GM12878 (cell line): ENCODE results near the gene NPBWR2. TPM values are rescaled to one million over a fixed set of nuclear protein-coding genes. Genes with fewer than 3 reads are reported as not detected.

Experiments
- ATAC-seq: fragments of 200-7000 bp; cut with Tn5 transposase; 3 replicates; pipeline ENCODE4 v1.9.1; 2020; ENCODE audit warnings: mild to moderate bottlenecking, moderate library complexity
- BruUV-seq: library from RNA; stranded (reverse); fragments of 400-500 nt; replicated peaks from 2 replicates; lab custom pipeline; 2021; lab: Mats Ljungman, UMichigan
- CTCF ChIA-PET: fragments of 300-600 bp; sonication (Branson Sonifier 250); formaldehyde crosslinking; extraction: SDS; loops from one replicate; lab custom pipeline; 2021; ENCODE audit warnings: inconsistent platforms; lab: Yijun Ruan, JAX
- POLR2A ChIA-PET: fragments of 350-600 bp; formaldehyde crosslinking; extraction: SDS; loops from one replicate; lab custom pipeline; 2021; ENCODE audit warnings: inconsistent platforms; lab: Charles Lee
- RAD21 ChIA-PET: fragments of 300-600 bp; sonication (Branson Sonifier 250); formaldehyde crosslinking; loops from one replicate; lab custom pipeline; 2023; ENCODE audit warnings: antibody characterized with exemption; ENCODE audit not compliant: unreplicated experiment; lab: Charles Lee
- SMC1A ChIA-PET: fragments of 300-600 bp; sonication (Branson Sonifier 250); formaldehyde crosslinking; loops from one replicate; lab custom pipeline; 2023; ENCODE audit not compliant: unreplicated experiment, uncharacterized antibody; lab: Charles Lee
- DNase-seq: peaks from one replicate; pipeline ENCODE4 v3.0.0-alpha.2; 2011; ENCODE audit warnings: low read depth, low spot score
- FAIRE-seq: peaks from 3 replicates; lab custom pipeline; 2011; peaks lifted over from hg19 to GRCh38; lab: Jason Lieb, UNC
- H2AFZ ChIP-seq: 2 replicates; pipeline ENCODE4 v1.6.0; 2011; ENCODE audit warnings: low read depth, low read length, control low read depth; ENCODE audit not compliant: control insufficient read depth
- H3K27ac ChIP-seq: 2 replicates; pipeline ENCODE4 v1.5.1; 2011; ENCODE audit warnings: control low read depth; ENCODE audit not compliant: control insufficient read depth, insufficient read depth
- H3K27me3 ChIP-seq, 2 experiments: replicated peaks in 1 of 2; 2 replicates each; pipeline versions ENCODE4 v1.6.0 to v1.6.1; 2011; ENCODE audit warnings: low read length in 1 of 2; ENCODE audit not compliant: control insufficient read depth in 2 of 2, insufficient read depth in 2 of 2
- H3K36me3 ChIP-seq, 2 experiments: 2 replicates each; pipeline ENCODE4 v1.5.1; 2011; ENCODE audit warnings: low read length in 1 of 2; ENCODE audit not compliant: control insufficient read depth in 2 of 2, insufficient read depth in 2 of 2
- H3K4me1 ChIP-seq: 2 replicates; pipeline ENCODE4 v1.6.1; 2011; ENCODE audit warnings: mild to moderate bottlenecking, low read length, moderate library complexity, mixed read lengths; ENCODE audit not compliant: control insufficient read depth, insufficient read depth
- H3K4me2 ChIP-seq: 2 replicates; pipeline ENCODE4 v1.6.0; 2011; ENCODE audit warnings: control low read depth; ENCODE audit not compliant: control insufficient read depth, insufficient read depth
- H3K4me3 ChIP-seq: fragments of 200-600 bp; sonication (generic); 2 replicates; pipeline ENCODE4 v1.5.1; 2016
- H3K79me2 ChIP-seq: 2 replicates; pipeline ENCODE4 v1.6.0; 2011; ENCODE audit warnings: low read length; ENCODE audit not compliant: control insufficient read depth, insufficient read depth
- H3K9ac ChIP-seq: 2 replicates; pipeline ENCODE4 v1.8.0; 2011; ENCODE audit warnings: low read length, control low read depth, mixed read lengths; ENCODE audit not compliant: control insufficient read depth, insufficient read depth
- H3K9me3 ChIP-seq: replicated peaks from 3 replicates; pipeline ENCODE4 v1.5.1; 2011; ENCODE audit warnings: mild to moderate bottlenecking, low read length; ENCODE audit not compliant: control insufficient read depth, insufficient read depth
- H4K20me1 ChIP-seq: 2 replicates; pipeline ENCODE4 v1.6.0; 2011; ENCODE audit not compliant: control insufficient read depth, insufficient read depth
- BMI1 ChIP-seq: fragments of 450-650 bp; IDR thresholded peaks from 2 replicates; pipeline ENCODE4 v1.6.1; 2016; ENCODE audit warnings: mild to moderate bottlenecking, moderate library complexity, borderline replicate concordance
- EZH2 ChIP-seq: IDR thresholded peaks from 2 replicates; pipeline ENCODE4 v1.6.1; 2012; ENCODE audit warnings: low read depth, mild to moderate bottlenecking, control low read depth, inconsistent platforms, low read length, borderline replicate concordance; ENCODE audit not compliant: control insufficient read depth
- GATAD2B ChIP-seq: fragments of 450-650 bp; conservative IDR thresholded peaks from 2 replicates; pipeline ENCODE4 v1.6.1; 2017; ENCODE audit warnings: low read depth, mild to moderate bottlenecking, moderate library complexity
- SKIL ChIP-seq: fragments of 450-650 bp; IDR thresholded peaks from 2 replicates; pipeline ENCODE4 v1.6.1; 2017; ENCODE audit warnings: mild to moderate bottlenecking, low read depth, inconsistent platforms; ENCODE audit not compliant: poor library complexity, severe bottlenecking
- SREBF2 ChIP-seq: IDR thresholded peaks from 2 replicates; pipeline ENCODE4 v1.6.1; 2012; ENCODE audit warnings: mild to moderate bottlenecking, low read length
- ZBTB11 ChIP-seq: fragments of 450-650 bp; formaldehyde crosslinking; IDR thresholded peaks from 2 replicates; pipeline ENCODE4 v1.5.0; 2022; ENCODE audit warnings: mild to moderate bottlenecking, missing genetic modification characterization
- ZBTB40 ChIP-seq: fragments of 450-650 bp; IDR thresholded peaks from 2 replicates; pipeline ENCODE4 v1.6.1; 2016; ENCODE audit warnings: mild to moderate bottlenecking, moderate library complexity, borderline replicate concordance
- WGBS: methylation state at CpG from one replicate; pipeline ENCODE4 v1.1.6; 2016; ENCODE audit warnings: low lambda C conversion rate; ENCODE audit not compliant: insufficient replicate concordance, insufficient coverage; ENCODE audit errors: missing lambda C conversion rate; 5-methylcytosine and 5-hydroxymethylcytosine counted together
- in situ Hi-C: fragments of 300-500 bp; cut with MboI; formaldehyde crosslinking; loops from 9 replicates; pipeline ENCODE4 v1.14.3; 2018; ENCODE audit warnings: mixed read lengths
- intact Hi-C: fragments of 100-400 bp; cut with micrococcal nuclease; formaldehyde crosslinking; loops from one replicate; pipeline ENCODE4 v1.14.2; 2022; ENCODE audit not compliant: unreplicated experiment
- polyA plus RNA-seq, 11 experiments: library from polyadenylated mRNA; depleted of rRNA in 4 of 11; unstranded in 6 of 11; stranded (reverse) in 5 of 11; fragments of >200 nt; fragmentation: Nextera tagmentation in 4 of 11; fragmentation: Illumina TruSeq in 1 of 11; extraction: Ambion mirVana in 4 of 11; extraction: Trizol in 1 of 11; gene quantifications; 1 replicate in 1 of 11; 2 replicates in 10 of 11; pipeline versions ENCODE4 v1.2.1 to v1.2.3, GENCODE V29; 2011 to 2016; ENCODE audit warnings: inconsistent platforms in 2 of 11, missing spikeins in 2 of 11, low read depth in 1 of 11
- total RNA-seq, 4 experiments: library from RNA; depleted of rRNA in 3 of 4; stranded (reverse); fragments of >200 nt in 3 of 4; fragmentation: Illumina TruSeq in 1 of 4; extraction: Trizol in 1 of 4; gene quantifications; 2 replicates each; pipeline versions ENCODE4 v1.2.1 to v1.2.3, GENCODE V29; 2013 to 2021

Gene NPBWR2
- total and polyA plus RNA-seq, 10 of the 15 experiments (the other 5 are each of a cell fraction or from before 2014, with no cell fraction given), result not detected

- TF ChIP-seq SKIL (no peak), ZBTB40 (no peak)
These were observed 24.5 kb downstream of the NPBWR2 start (continued) for GRCh38 chr20:64082820-64083377.

GRCh38 chr20:64082126-64082731, 25.1 kb downstream of the NPBWR2 start:
- no peak overlapping the region for H3K27ac ChIP-seq
- TF ChIP-seq GATAD2B (no peak), SREBF2 (no peak), BMI1 (no peak), EZH2 (no peak), ZBTB11 (CRISPR knock-in tag) (no peak)

More at GRCh38 chr20:64082126-64082731, 25.1 kb downstream of the NPBWR2 start:
- H4K20me1 ChIP-seq, result no peaks in the 10 kb centered on the region
- RAD21 ChIA-PET, result interaction anchor here (0.6 to 6.7 kb wide), 3 partner anchors 33 to 296 kb away, joined by 3 to 67 read pairs (median 6); no protein-coding TSS in a partner anchor
- no peak for FAIRE-seq
- no peak overlapping the region for H3K4me3 ChIP-seq
- peaks cover 17% of the 10 kb centered on the region for H3K79me2 ChIP-seq
- no peak for ATAC-seq
- POLR2A ChIA-PET, result interaction anchor here (1.6 to 2.4 kb wide), 2 partner anchors 38 to 44 kb away, joined by 4 to 12 read pairs; no protein-coding TSS in a partner anchor
- no peak overlapping the region for H3K9ac ChIP-seq
- CTCF ChIA-PET, result interaction anchor here (1.0 to 3.5 kb wide), 3 partner anchors 35 to 185 kb away, joined by 3 to 65 read pairs (median 7); no protein-coding TSS in a partner anchor
- no peak for DNase-seq
- H3K9me3 ChIP-seq, result peaks cover 3% of the 10 kb centered on the region; the same call in 1 of the 3 replicates
- WGBS, result 29% methylated on average over 13 of the region's 13 CpGs
- no TSS peak for BruUV-seq
- no peaks in the 10 kb centered on the region for H3K36me3 ChIP-seq
- intact Hi-C loops, result no loop called here
- in situ Hi-C loops, result no loop called here
- H2AFZ ChIP-seq, result no peak overlapping the region
- no peak overlapping the region for H3K4me2 ChIP-seq
- SMC1A ChIA-PET, result interaction anchor here (1.0 to 2.3 kb wide), 2 partner anchors 38 to 40 kb away, joined by 3 to 11 read pairs; no protein-coding TSS in a partner anchor
- peaks cover 2 to 7% of the 10 kb centered on the region in 2 experiments; a peak in 2 of 4 replicates for H3K27me3 ChIP-seq
- peaks cover 18% of the 10 kb centered on the region for H3K4me1 ChIP-seq
